Gastroesophageal sphincter (tissue), 3 donors: ENCODE data around the gene FAM180A.

ENCODE experiments used
- CTCF ChIP-seq, 4 experiments: fragments of 200-600 bp in 2 of 4; fragments of 450-650 bp in 2 of 4; sonication (generic) in 1 of 4; IDR thresholded peaks; one replicate each; pipeline ENCODE4 v1.5.1; 2017 to 2019; ENCODE audit warnings: antibody characterized with exemption in 4 of 4, mild to moderate bottlenecking in 2 of 4, moderate library complexity in 2 of 4
- EP300 ChIP-seq: sonication (generic); formaldehyde crosslinking; IDR thresholded peaks from one replicate; pipeline ENCODE4 v1.6.1; 2017; ENCODE audit warnings: antibody characterized with exemption, mild to moderate bottlenecking
- POLR2A ChIP-seq, 2 donors: fragments of 450-650 bp; IDR thresholded peaks; one replicate each; pipeline ENCODE4 v1.6.1; 2017; ENCODE audit warnings: antibody characterized with exemption in 2 of 2, mild to moderate bottlenecking in 2 of 2, moderate library complexity in 1 of 2
- POLR2AphosphoS5 ChIP-seq: sonication (generic); formaldehyde crosslinking; IDR thresholded peaks from one replicate; pipeline ENCODE4 v1.6.1; 2017; ENCODE audit warnings: antibody characterized with exemption

GRCh38 chr7:135789956-135790355 lies 41.3 kb upstream of the FAM180A start:
- TF ChIP-seq POLR2A (IDR thresholded peaks at IDR 0.05) (no peak), EP300 (no peak), CTCF (IDR thresholded peaks at IDR 0.05) (no peak), POLR2AphosphoS5 (no peak)
